Testis (tissue), 3 donors: ENCODE measurements around the gene SMIM33. TPM values are rescaled to one million over a fixed set of nuclear protein-coding genes. Genes with fewer than 3 reads are reported as not detected.
A peak's percentile ranks its signal among the peaks of the same experiment; 100 is the strongest.
"Not testable (repeated sequence)": the region's sequence is repeated elsewhere in the genome, so short reads cannot be mapped to it uniquely, and the experiment has no call there.

Experiments
- DNase-seq: peaks from one replicate; pipeline ENCODE4 v3.0.0-alpha.2; 2019
- H3K27ac ChIP-seq, 2 donors: fragments of 200-600 bp; sonication (generic); one replicate each; pipeline ENCODE4 v1.5.1; 2019
- H3K27me3 ChIP-seq: fragments of 200-600 bp; sonication (generic); one replicate; pipeline ENCODE4 v1.5.1; 2019
- H3K36me3 ChIP-seq: fragments of 200-600 bp; sonication (generic); one replicate; pipeline ENCODE4 v1.5.1; 2017; ENCODE audit warnings: low read depth; ENCODE audit errors: missing control alignments
- H3K4me1 ChIP-seq: fragments of 200-600 bp; sonication (generic); one replicate; pipeline ENCODE4 v1.5.1; 2019
- H3K4me3 ChIP-seq, 2 donors: fragments of 200-600 bp; sonication (generic); one replicate each; pipeline ENCODE4 v1.5.1; 2017 to 2019
- H3K9me3 ChIP-seq: fragments of 200-600 bp; sonication (generic); one replicate; pipeline ENCODE4 v1.5.1; 2017
- POLR2A ChIP-seq: fragments of 450-650 bp; IDR thresholded peaks from one replicate; pipeline ENCODE4 v1.6.1; 2017; ENCODE audit warnings: antibody characterized with exemption, mild to moderate bottlenecking, moderate library complexity
- WGBS, 2 donors: methylation state at CpG; one replicate each; pipeline ENCODE4 v1.1.5; 2018; 5-methylcytosine and 5-hydroxymethylcytosine counted together
- intact Hi-C: fragments of 100-400 bp; cut with DNase I; formaldehyde crosslinking; loops from one replicate; pipeline ENCODE4 v1.15.1; 2023; ENCODE audit warnings: low total_unique reads
- polyA plus RNA-seq: library from polyadenylated mRNA; stranded (reverse); fragments of 350-450 nt; fragmentation: Illumina TruSeq; extraction: RNeasy Lipid Tissue Mini Kit (QIAGEN cat#74804); gene quantifications from one replicate; pipeline ENCODE4 v1.2.3, GENCODE V29; 2014; ENCODE audit warnings: low read depth, low replicate concordance; ENCODE audit not compliant: insufficient read depth
- total RNA-seq, 2 donors: library from RNA; depleted of rRNA; stranded (reverse); fragments of >200 nt; gene quantifications; one replicate each; pipeline ENCODE4 v1.2.3, GENCODE V29; 2016
- TF ChIP-seq, protein P1 (sequence below), 3 experiments: fragments of 450-650 bp in 2 of 3; fragments of 200-600 bp in 1 of 3; sonication (generic) in 1 of 3; IDR thresholded peaks; one replicate each; pipeline ENCODE4 v1.5.1; 2016 to 2019; ENCODE audit warnings: antibody characterized with exemption in 3 of 3, mild to moderate bottlenecking in 2 of 3, moderate library complexity in 1 of 3

The SMIM33 gene
- total and polyA plus RNA-seq, 3 donors from 2014 or later, result 0.16 TPM; not detected in 2

DNA sequence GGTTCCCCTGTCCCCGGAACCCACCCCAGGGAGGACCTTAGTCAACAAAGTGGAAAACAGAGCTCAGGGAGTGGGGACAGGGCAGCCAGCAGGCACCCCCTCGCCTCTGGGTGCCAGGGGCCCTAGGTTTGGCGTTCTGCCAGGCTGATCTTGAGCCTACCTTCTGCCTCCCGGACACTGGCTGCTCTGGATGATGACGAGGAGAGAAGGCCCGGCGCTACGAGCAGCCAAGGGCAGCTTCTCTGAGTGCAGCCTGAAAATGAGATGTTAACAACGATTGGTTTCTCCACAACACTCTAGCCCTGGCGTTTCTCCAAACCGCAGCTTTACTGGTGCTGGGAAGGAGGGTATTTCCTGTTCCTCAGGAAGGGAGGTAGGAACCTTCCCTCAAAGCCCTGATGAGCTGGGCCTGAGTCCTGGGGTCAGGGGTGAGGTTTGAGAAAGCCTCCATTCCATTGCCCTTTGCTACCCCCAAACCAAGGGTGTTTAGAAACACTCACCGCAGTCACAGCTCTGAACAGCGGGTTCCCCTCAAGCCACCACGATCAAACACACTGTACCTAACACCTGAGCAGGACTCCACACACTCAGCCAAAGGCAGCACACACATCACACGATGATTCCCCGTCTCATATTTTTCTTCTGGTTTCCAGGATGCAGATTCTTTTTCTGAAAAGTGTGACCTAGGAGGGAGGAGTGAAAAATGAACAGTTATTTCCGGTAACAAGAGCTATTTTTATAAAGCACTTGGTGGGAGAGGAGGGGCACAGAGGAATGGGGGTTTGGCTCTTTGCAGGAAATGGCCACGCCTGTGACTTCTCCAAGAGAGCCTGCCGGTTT, 11.5 kb downstream of the SMIM33 start, which contains the start of gene STING1:
Gene STING1, minus strand, starts transcription at position 709 of the 840 bp plus-strand sequence. CDS start 1,054 bp downstream, outside the sequence.
- no peaks in the 10 kb centered on the region for H3K9me3 ChIP-seq
- 29 to 36% methylated on average over 11 to 19 of the region's 19 CpGs for WGBS, 2 donors
- peak; percentile 70 for DNase-seq
- no peaks in the 10 kb centered on the region for H3K27me3 ChIP-seq
- peak within 1 kb of the TSS; percentile 42 to 57 for H3K4me3 ChIP-seq
- peak within 1 kb of the TSS; percentile 85 to 93 for H3K27ac ChIP-seq
- no peaks in the 10 kb centered on the region for H3K36me3 ChIP-seq
- no peak for TF ChIP-seq POLR2A
- TF ChIP-seq, protein P1, sequence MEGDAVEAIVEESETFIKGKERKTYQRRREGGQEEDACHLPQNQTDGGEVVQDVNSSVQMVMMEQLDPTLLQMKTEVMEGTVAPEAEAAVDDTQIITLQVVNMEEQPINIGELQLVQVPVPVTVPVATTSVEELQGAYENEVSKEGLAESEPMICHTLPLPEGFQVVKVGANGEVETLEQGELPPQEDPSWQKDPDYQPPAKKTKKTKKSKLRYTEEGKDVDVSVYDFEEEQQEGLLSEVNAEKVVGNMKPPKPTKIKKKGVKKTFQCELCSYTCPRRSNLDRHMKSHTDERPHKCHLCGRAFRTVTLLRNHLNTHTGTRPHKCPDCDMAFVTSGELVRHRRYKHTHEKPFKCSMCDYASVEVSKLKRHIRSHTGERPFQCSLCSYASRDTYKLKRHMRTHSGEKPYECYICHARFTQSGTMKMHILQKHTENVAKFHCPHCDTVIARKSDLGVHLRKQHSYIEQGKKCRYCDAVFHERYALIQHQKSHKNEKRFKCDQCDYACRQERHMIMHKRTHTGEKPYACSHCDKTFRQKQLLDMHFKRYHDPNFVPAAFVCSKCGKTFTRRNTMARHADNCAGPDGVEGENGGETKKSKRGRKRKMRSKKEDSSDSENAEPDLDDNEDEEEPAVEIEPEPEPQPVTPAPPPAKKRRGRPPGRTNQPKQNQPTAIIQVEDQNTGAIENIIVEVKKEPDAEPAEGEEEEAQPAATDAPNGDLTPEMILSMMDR (IDR thresholded peaks at IDR 0.05), result no peak
- intact Hi-C loops, result no loop called here
- peaks cover 13% of the 10 kb centered on the region for H3K4me1 ChIP-seq

DNA sequence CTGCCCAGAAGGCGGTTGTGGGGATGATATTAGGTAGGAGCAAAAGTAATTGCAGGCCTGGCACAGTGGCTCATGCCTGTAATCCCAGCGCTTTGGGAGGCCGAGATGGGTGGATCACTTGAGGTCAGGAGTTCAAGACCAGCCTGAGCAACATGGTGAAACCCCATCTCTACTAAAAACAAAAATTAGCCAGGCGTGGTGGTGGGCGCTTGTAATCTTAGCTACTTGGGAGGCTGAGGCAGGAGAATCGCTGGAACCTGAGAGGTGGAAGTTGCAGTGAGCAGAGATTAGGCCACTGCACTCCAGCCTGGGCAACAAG, 12.0 kb downstream of the SMIM33 start:
- peak overlapping the region in 1 of 2 donors; percentile 57 for H3K4me3 ChIP-seq
- intact Hi-C loops, H3K27me3 ChIP-seq, H3K9me3 ChIP-seq, H3K36me3 ChIP-seq, DNase-seq: not testable (repeated sequence)
- peaks cover 13% of the 10 kb centered on the region for H3K4me1 ChIP-seq
- 68 to 70% methylated on average over 6 of the region's 6 CpGs for WGBS, 2 donors
- peak overlapping the region; percentile 85 to 93 for H3K27ac ChIP-seq

DNA sequence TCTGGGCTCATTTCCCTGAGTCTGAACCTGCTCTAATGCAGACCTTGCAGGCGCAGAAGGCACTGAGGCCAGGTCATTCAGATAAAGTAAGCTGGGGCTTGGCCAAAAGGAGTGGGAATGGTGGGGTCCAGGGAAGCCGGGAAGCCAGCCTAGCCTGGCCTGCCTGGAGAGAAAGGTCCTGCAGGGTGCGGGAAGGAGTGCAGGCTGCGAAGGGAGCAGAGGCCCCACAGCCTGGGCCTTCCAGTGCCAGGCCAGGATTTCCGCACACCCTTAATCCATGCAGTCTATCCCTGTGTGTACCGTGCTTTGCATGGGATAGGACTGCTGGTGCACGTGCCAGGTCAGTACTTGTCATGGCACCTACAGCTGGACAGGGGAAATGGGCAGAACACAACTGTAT, 15.4 kb downstream of the SMIM33 start:
- no peaks in the 10 kb centered on the region for H3K36me3 ChIP-seq
- 87 to 88% methylated on average over 6 to 7 of the region's 7 CpGs for WGBS, 2 donors
- intact Hi-C loops, result no loop called here
- peaks cover 13% of the 10 kb centered on the region for H3K4me1 ChIP-seq
- no peaks in the 10 kb centered on the region for H3K9me3 ChIP-seq
- TF ChIP-seq, protein P1 (IDR thresholded peaks at IDR 0.05), result no peak
- TF ChIP-seq POLR2A, result no peak
- H3K27me3 ChIP-seq, result no peaks in the 10 kb centered on the region
- no peak for DNase-seq
- no peak overlapping the region for H3K27ac ChIP-seq
- no peak overlapping the region for H3K4me3 ChIP-seq

DNA sequence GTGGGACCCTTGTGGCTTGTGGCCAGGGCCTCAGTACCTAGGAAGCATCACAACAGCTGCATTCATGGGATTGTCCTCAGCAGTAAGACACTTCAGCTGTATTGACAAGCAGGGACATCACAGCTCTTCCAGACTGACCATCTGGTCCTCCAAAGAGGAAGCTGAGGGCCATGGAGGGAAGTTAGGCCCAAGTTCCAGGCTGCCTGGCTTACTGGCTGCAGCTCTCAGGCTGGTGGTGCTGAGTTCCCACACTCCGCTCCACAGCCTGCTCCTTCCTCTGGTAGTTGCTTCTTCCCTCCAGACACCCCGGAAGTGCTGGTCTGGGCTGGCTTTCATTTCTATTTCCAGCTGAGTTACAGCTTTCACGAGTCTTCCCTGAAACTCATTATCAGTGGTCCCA, 17.5 kb downstream of the SMIM33 start:
- H3K27ac ChIP-seq, result no peak overlapping the region
- intact Hi-C loops, result no loop called here
- TF ChIP-seq POLR2A, result no peak
- TF ChIP-seq, protein P1 (IDR thresholded peaks at IDR 0.05), result no peak
- H3K27me3 ChIP-seq, result no peaks in the 10 kb centered on the region
- peaks cover 10% of the 10 kb centered on the region for H3K4me1 ChIP-seq
- 79 to 81% methylated on average over 3 of the region's 3 CpGs for WGBS, 2 donors
- H3K36me3 ChIP-seq, result no peaks in the 10 kb centered on the region
- peak; percentile 28 for DNase-seq
- no peaks in the 10 kb centered on the region for H3K9me3 ChIP-seq
- no peak overlapping the region for H3K4me3 ChIP-seq

DNA sequence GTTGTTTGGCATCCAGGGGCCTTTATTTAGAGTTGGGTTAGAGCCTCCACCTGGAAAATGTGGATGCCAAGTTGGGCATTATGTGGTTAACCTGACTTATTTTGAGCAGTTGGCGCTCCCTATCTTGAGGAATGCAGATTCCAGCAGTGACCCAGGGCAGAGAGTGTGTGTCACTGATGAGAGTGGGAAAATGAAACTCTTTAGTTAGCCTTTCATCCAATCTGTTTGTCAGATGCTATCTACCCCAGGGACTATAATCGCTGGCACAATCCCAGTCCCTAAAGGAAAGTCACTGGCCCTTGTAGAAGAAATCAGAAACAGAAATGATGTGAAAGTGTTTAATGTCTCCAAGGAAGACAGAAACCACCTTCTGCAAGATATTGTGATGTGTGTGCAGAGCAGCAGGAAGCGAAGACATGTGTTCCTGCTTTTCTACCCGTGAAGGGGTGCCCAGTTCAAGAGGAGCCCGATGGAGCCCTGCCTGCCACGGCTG, 21.9 kb downstream of the SMIM33 start:
- 40% methylated on average over 6 of the region's 6 CpGs for WGBS, 2 donors
- H3K9me3 ChIP-seq, result no peaks in the 10 kb centered on the region
- no peaks in the 10 kb centered on the region for H3K27me3 ChIP-seq
- TF ChIP-seq, protein P1 (IDR thresholded peaks at IDR 0.05), result no peak
- no peak overlapping the region for H3K4me3 ChIP-seq
- intact Hi-C loops, result no loop called here
- H3K27ac ChIP-seq, result peak overlapping the region in 1 of 2 donors; percentile 25
- H3K4me1 ChIP-seq, result no peaks in the 10 kb centered on the region
- DNase-seq, result no peak
- H3K36me3 ChIP-seq, result no peaks in the 10 kb centered on the region
